ENCODE results near the gene GRID1.

GRID1 gene

DNA sequence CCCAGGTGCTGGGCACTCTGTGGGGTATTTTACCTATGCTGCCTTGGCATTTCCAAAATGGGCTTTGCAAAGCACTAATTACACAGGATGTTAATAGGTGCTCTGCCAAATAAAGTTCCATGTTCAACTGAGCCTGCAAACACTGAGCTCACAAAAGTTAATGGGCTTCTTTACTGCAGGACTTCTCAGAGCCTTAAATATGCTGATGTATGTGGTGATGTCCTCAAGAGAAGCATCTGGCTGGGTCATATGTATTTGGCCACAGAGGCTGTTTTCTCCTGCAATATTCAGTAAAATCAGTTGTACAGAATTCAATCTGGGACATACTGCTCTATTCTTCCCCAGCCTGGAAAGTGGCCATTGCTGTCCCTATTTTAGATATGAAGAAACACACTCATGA is 31.3 kb downstream of the GRID1 start:
- DNase-seq = no peak

DNA sequence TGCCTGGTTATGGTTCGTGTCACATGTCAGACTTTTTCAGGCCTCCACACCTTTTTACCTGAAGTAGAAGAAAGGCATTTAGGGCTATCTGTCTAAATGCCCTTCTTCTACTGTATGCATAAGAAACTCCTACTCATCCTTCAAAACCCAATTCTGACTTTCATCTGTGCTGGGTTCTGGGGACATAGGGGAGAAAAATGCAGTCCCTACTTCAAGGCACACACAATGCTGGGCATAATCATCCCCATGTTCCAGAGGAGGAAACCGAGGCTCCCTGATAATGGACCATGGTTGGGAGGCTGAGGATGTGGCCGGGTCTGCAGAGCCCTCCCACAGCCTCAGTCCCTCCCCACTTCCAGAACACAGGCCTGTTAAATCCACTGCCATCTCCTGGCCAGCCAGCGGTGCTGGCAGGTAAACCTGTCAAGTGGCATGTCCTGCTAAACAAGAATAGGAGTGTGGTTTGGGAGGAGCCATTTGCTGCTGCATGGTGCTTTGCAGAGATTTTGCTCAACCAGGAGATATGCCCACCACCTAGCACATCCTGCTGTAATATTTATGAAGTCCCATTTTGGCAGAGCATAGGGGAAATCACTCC is 32.0 kb downstream of the GRID1 start:
- no peak for DNase-seq

DNA sequence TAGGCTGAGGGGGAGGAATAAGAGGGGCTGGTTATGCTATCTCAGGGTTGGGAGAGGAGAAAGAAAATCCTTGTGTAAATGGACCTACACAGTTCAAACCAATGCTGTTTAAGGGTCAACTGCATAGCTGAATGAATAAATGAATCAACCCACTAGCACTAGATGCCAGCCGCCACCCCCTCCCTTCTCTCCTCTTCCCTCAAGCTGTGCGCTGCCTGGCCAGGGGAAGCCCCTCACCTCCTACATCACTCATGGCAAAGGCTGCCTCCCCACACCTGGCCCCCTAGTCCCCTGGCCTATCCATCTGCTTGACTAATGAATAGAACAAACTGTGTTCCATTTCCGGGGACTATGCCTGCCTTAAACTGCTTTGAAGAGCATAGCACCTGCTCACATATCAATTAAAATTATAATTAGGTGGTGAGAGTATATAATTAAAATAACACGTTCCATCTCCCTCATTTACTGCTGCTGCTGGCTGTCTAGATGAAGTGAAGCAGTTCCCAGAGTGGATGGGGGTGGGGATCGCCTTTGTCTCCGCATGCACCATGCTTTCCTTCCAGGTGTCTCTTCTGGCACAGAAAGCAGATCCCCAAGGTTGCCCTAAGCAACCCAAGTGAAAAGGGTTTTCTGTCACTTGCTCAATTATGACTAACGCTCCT is 32.6 kb downstream of the GRID1 start:
- no peak for DNase-seq

DNA sequence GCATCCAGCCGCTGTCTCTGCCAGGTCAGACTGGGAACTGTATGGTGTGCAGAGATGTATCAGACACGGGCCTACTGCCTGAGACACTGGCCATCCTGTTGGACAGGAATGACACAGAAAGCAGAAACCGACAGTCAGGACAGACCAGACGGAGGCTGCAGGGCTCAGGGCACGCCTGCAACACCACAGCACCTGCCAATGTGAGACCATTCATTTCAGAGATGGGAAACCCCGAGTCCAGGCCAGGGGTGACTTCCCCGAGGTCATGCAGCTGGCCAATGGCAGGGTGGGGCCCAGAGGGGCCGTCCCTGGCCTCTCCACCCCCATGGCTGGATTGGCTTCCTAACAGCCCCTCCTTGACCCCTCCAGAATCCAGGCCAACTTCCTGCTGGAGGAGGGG is 34.7 kb downstream of the GRID1 start:
- DNase-seq = no peak

DNA sequence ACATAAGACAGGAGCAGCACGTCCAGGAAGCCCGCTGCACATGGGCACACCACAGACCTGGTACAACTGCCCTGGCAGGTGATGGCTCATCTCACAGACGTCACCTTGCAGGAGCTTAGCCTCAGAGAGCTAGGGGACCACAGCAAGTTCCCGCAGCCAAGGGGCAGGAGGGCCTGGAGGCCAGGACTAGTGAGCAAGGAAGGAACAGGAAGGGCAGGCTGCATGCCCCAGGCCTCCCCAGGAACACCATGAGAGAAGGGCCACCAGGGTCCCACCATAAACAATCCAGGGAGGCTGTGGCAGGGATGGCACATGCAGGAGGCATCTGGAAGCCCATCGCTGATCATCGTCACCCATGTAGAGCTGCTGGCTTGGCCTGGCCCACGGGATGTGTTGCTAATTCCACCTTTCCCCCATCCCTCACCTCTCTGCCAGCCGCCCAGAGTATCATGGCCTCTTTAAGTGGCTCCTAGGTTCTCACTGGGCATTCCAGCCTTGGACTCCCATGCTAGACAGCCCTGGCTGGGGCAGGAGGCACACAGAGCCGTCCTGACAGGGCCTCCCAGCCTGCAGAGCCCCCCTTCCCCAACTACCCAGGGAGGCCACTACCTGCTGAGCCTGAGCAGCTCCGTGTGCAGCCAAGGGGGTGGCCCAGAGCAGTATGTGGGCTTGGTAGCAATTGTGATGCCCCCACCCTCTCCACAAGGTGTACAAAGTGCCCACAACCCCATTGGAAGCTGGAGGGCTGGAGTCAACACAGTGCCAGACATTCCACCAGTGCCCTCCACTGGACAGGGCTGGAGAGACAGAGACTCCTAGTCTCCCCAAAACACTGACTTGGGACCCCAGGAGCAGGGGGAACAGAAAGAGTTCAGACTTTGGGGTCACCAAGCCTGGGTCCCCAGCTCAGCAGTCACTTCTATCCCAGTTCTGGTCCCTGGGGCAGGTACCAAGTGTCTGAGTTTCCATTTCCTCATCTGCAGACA is 35.5 kb downstream of the GRID1 start:
- no peak for DNase-seq

DNA sequence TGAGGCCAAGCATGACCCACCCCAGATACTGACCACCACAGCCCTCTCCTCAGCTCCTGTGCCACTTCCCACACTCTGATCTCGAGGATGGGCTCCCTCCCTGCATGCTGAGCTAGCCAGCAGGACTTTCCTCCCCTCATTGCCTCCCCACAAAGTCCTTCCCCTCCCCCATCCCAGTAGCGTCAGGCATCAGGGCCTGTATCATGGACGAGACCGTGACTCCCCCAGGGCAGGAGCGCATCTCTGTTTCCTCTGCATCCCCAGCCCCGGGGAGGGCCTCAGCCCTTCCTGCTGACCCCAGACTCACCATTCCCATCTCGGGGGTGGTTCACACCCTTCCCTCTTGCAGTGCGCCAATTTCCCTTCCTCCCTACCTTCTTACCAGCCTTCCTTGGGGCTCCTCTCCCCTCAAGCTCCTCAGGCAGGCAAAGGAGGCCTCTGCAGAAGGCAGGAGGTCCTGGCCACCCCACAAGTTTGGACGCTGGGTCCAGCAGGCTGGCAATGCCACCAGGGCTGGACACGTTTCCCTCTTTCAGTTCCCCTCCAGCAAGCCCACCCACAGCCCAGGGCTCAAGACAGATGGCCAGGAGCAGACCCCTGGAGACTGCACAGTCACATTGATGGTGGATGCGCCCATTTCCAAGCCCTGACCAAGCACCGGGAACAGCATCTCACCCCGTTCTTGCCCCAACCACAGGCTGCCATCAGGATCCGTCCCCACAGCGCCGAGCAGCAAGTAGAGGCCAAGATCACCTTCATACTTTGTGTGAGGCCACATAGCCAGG is 36.5 kb downstream of the GRID1 start:
- DNase-seq = no peak

DNA sequence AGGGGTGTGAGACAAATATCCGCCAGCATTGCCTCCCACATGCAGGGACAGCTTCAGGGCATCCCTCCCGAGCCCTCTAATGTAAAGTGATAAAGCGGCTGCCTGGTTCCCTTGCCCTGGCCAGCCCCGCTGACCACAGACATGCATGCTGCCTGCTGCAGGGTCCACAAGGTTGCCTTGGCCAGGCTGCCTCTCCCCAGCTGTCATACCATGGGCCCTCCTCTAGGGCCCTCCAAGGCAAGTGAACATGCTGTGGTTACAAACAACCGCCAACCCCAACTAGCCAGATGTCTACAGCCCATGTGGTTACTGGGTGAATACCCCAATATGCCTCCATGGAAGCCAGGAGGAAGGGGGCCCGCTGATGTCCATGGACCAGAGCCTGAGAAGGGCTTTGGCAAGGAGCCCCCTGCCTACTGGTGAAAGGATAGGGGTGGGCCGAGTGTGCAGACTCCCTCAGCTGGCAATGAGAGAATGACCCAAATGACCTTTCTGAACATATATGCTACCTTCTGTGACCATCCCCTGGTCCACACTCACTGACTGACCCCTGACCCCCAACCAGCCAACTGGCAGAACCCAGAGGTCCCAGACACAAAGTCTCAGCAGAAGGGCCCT is 37.4 kb downstream of the GRID1 start:
- DNase-seq = no peak

DNA sequence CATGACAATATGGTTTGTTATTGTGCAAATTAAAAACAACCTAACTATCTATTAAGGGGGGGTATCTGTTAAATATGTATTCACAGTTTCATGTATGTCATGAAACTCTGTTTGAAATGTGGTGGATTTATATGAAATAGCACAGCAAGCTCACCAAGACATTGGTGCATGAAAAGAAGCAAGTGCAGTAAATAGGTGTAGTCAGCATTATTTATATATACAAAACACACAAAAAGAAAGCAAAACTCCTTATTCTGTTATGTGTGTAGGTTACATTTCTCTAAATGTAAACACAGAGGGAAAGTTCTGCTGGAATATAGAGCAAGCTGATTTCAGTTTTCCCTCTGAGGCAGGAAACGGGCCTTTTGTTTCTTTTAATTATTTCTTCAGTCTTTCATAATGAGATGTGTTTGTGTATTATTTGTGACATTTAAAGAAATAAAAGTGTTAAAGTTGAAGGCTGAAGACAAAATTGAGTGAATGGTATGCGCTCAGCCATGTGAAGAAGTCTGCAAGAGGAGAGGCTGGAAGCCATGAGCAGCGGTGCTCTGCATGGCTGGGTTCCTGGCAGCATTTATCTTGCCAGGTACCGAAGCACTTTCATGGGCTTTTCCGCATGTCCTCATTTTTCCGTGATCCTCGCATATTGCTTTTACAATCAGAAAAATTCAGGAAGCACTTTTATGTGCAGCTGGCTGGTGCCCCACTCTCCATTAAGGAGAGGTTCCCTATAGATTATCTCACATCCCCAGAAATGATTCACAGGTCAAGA is 38.5 kb downstream of the GRID1 start:
- no peak for DNase-seq

DNA sequence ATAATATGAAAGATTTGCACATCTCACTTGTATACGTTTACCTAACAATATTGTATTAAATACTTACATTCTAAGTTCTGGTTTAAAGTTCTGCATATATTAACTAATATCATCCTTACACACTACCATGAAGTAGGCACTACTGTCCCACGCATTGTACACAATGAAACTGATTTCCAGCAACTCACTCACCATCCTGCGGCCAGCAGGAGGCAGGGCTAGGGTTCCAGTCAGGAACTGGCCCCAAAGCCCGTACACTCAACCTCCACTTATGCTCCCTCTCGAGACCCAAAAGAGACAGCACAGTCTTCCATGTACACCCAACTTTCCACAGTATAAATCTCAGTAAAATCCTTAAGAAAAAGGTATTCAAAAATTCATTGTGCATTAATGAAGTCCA is 41.4 kb downstream of the GRID1 start:
- DNase-seq = no peak

DNA sequence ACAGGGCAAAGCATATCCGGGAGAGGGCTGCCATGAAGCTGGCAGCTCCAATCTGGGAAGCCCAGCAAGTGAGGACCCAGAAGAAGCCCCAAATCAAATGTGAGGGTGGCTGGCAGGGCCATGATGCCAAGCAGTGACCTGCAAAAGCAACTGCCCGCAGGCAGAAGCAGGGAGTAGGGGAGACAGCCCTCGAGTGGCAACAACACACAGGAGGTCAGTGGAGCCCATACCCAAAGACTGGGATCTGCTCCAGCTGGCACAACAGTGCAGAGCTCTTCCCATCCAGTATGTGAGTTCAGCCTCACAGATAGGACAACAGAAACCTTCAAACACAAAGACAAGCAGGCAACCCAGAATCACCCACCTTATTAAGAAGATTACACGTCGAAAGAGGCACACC is 45.0 kb downstream of the GRID1 start:
- DNase-seq = no peak

DNA sequence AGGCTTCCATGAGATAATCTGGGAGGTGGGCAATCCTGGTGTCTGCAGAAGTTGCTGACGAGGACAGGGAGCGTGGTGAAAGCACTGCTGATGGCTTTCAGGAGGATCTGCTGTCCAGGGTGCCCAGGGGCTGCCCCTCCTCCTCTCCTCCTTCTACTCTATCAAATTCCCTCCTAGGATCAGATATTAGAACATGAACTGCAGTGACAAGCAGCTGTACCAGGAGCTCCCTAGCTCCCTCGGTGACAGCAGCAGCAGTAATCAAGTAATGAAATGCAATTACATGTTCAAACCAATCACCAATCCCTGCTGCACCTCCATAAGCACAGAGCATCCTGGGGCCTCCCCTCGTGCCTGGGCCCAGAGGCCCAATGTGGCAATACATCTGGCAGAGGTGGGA is 46.9 kb downstream of the GRID1 start:
- no peak for DNase-seq

DNA sequence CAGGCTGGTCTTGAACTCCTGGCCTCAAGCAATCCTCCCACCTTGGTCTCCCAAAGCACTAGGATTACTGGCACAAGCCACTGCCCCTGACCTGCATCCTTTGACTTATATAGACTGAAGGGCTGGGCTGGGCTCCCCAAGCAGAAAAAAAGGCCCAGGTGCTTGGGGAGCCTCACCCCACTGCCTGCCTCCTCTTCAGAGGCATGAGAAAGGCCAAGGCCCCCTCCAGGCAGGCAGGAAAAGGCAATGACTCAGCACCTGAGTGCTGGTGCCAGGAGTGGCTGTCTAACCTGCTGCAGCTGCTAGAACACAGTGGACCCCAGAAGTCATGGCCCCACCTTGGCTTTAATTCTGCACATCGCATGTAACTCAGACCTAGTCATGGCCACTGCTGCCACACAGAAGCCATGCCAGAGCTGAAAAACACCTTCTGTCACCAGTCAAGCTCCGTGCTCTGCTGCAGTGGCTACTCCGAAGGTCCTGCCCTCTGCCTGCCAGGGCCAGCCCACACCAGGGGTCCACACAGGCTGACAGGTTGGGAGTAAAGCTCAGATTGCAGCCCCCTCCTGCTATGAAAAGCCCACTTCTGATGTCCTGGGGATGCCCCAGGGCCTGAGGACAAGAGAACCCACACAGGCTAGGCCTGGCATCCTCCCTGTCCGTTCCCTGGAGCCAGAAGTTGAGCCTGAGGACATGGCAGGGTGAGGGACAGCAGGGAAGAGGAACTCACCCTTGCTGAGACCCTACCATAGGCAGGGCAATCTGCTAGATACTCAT is 48.5 kb downstream of the GRID1 start:
- DNase-seq = no peak

DNA sequence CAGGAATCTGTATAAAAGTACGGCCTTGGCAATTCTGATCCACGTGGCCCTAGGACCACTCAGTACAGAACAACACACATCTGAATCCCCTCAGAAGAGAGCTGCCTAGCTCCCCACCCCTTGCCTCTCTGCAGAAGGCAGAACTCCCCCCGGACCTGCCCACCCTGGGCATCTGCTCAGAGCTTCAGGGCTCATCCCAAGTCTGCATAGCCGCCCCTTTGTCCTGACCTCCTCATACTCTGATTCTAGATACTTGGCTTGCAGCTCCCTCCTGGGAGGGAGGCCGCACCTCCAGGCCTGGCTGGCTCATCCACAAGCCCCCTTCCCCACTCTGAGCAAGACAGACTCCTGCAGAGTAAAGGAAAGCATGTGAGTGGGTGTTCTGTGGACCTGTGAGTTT is 49.6 kb downstream of the GRID1 start:
- DNase-seq = no peak

DNA sequence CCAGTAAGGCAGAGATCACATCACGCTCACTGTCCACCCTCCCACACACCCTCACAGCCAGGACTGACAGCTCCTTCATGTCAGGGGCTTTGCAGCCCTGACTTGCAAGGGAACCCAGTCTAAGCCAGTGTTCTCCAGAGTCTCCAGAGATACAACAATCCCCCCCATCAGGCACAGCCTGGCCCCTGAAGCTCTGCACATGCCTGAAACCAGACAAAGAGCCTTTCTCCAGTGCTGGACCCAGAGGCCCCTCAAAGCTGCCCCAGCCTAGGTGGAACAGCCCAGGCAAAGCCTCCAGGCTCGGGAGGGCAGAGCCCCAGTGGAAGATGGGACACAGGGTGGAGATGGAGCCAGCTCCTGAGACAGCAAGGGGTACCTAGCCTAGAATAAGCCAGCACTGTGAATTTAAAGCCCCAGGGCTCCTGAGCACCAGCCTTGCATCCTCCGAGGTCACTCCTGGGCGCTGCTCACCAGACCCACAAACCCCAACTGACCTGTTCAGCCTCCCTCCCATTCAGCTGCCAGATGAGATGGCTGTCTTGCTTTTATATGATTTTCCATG is 50.2 kb downstream of the GRID1 start:
- DNase-seq = no peak

DNA sequence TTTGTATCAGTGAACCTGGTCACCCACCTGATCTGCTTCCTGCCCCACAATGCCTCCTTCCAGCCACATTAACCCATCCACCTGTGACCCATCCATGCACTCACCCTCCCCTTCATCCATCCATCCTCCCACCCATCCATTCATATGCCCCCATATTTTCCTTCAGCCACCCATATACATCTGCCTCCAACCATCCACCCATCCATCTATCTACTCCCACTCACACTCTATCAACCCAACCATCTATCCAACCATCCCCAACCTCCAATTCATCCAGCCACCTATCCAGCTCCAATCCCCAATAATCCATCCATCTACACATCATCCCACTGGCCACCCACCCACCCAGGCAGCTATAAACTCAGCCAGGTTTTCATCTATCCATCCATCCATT is 51.0 kb downstream of the GRID1 start:
- no peak for DNase-seq

DNA sequence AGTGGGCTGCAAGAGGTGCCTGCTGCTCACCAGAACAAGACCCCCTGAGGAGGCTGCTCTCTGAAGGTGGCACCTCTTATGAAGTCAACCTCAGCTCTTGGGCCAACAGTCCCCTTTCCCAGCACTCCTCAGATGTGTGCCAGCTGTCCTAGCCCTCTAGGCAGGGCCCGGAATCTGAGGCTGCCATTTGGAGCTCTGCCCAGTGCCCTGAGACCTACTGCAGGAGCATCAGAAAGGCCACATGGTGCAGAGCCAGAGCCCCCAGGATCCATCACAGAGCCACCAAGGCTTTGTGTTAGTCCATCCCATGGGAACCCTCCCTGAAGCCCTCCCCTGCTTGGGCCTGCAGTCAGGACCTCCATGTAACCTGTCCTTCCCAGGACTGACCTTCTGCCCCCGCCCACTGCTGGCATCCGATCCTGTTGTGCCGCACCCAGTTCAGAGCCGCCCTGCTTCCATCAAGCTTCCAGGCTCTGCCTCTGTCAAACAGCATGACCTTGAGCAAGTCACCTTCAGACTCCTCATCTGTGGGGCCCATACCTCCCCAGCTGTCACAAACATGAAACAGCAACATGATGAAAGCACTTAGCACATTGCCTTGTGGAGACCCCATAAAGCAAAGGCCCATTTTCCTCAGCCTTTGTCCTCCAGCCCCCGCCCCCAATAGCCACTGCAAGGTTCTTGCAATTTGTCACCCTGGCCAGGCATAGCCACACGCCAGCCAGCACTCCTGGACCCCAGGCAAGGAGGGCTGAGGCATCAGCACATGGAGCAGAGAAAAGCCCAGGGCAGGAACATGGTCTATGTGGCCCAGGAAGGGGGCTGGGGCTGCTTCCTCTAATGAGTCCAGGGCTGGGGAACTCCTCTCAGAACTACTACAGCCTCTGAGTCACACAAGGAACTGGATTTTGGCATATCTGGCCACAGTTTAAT is 51.7 kb downstream of the GRID1 start:
- DNase-seq = no peak

DNA sequence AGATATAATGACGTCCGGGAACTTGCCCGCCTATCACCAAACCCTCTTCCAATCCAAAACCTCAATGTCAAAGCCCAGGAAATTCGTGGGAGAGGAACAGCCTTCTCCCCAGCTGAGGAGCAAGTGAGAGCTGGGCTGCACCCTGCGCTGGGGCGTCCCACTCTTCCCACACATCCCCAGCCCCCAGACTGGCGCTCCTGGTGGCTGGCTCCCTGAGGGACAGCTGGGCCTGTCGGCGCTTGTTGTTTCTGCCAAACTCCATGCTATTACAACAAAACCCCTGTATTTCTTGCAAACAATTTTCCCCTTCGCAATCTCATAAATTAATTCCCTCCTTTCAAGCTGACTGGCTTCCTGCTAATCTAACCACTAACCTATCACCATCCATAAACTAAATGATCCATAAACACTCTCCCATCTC is 53.0 kb downstream of the GRID1 start:
- no peak for DNase-seq

DNA sequence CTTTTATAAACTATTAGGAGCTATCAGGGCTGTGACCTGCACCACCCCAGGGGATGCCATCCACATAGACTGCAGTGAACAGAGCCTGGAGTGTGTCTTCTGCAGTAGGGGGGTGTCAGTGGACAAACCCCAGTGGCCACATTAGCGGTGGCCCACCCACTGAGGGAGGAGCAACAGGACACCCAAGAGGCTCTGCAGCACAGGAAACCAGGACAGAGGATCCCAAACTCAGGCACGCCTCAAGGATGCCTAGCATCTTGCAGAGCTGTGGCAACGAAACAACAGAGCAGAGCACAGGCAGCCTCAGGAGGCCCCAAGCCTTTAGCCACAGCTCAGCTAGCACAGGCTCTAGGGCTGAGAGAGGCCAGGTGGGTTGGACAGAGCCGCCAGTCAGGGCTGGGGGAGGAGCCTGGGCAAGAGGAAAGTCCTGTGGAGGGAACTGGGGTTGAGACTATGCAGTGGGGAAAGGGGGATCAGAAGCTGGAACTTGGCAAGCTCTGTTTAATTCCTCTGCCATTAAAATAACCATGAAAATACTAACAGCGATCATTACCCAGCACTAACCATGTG is 53.8 kb downstream of the GRID1 start:
- DNase-seq = peak; percentile 29

DNA sequence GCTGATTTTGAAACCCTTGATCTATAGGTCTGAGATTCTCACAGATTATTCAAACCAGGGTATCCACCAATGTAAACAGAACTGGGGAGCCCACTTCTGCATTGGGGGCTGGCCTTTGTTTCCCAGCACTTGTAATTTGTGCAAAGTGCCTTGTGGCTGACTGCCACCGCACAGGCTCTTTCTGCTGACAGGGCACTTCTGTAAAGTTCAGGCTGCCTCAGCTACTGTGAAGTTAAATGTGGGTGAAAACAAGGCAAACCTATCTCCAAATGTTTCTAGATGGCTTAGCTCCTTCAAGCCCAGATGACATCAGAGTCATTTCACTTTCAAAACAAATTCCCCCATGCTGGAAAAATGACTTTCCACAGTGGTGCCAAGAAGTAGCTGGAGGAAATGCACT is 54.7 kb downstream of the GRID1 start:
- peak; percentile 30 for DNase-seq

All from RPMI8226 (cell line).